ENCODE measurements around the gene AP5S1.

The AP5S1 gene

GRCh38 chr20:3846740-3847428 is 26.5 kb downstream of the AP5S1 start, which contains the start of gene MAVS:
Gene MAVS (plus strand): TSS chr20:3846834. CDS start chr20:3854625, 7,791 bp downstream.
- peak; percentile 88 to 95 (median 92) for DNase-seq

- DNase-seq = no peak
Measured at GRCh38 chr20:3847429-3847940, 27.1 kb downstream of the AP5S1 start.

- no peak for DNase-seq
Measured at GRCh38 chr20:3848565-3848964, 28.2 kb downstream of the AP5S1 start.

- DNase-seq = peak in 2 of 3 donors; percentile 24 to 25
Measured at GRCh38 chr20:3854462-3854871, 34.1 kb downstream of the AP5S1 start.

DNA sequence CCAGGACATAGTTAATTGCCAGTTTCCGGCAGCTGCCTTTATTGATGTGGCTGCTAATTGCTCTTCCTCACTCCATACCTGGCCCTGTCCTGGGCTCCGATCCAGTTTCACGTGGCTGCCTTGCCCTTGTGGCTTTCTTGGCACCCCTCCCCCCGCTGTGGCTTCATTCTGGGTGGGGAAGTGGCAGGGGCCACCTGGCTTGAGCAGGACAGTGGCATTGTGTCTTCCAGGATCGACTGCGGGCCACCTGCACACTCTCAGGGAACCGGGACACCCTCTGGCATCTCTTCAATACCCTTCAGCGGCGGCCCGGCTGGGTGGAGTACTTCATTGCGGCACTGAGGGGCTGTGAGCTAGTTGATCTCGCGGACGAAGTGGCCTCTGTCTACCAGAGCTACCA is 37.1 kb downstream of the AP5S1 start:
- no peak for DNase-seq

- no peak for DNase-seq
Measured at GRCh38 chr20:3858689-3859088, 38.3 kb downstream of the AP5S1 start.

GRCh38 chr20:3861191-3861590 is 40.8 kb downstream of the AP5S1 start:
- DNase-seq = no peak

DNA sequence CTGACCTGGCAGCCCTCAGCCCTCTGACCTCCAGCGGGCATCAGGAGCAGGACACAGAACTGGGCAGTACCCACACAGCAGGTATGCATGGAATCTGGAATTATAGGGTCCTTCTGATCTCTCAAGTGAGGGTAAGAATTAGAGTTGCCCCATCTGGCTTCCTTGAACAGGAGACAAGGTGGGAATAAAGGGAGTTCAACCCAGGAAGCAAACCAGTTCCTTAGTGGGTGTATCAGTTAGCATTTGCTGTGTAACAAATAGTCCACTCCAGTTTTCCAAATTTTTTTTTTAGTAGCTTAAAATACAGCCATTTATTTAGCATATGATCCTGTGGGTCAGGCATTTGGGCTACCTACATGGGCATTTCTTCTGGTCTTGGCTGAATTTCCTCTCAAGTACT is 42.0 kb downstream of the AP5S1 start:
- DNase-seq = no peak

- DNase-seq = no peak
Measured at GRCh38 chr20:3863317-3863716, 43.0 kb downstream of the AP5S1 start.

DNA sequence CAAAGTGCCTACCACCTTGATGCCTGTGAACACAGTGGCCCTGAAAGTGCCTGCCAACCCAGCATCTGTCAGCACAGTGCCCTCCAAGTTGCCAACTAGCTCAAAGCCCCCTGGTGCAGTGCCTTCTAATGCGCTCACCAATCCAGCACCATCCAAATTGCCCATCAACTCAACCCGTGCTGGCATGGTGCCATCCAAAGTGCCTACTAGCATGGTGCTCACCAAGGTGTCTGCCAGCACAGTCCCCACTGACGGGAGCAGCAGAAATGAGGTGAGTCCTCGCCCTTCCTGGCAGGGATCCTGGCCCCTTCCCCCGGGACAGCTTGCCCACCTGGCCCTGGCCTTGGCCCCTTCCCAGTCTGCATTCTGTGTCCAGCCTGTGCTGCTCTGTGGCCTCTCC is 44.2 kb downstream of the AP5S1 start:
- DNase-seq = no peak

DNA sequence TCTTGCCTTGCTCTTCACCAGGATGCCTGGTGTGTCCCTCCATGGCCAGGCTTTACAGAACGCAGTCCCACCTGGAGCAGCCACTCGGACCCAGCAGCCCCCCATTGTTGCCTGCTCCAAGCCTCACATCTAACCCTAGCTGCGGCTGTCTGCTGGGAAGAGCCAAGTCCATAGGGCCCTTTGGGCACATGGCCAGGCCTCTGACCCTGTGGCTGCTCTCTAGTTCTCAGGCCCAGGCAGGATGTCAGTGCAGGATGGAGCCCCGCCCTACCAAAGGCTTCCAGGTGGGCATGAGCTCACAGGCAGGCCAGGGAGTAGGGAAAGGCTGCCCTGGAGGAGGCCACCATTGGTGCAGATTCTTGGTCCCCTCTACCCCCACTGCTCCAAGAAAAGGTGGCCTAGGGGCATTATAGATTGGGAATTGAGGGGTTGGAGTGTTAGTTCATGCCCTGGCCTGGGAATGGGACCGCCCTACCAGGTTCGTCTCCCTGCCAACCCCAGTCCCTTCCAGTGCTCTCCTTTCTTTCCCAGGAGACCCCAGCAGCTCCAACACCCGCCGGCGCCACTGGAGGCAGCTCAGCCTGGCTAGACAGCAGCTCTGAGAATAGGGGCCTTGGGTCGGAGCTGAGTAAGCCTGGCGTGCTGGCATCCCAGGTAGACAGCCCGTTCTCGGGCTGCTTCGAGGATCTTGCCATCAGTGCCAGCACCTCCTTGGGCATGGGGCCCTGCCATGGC is 45.0 kb downstream of the AP5S1 start:
- no peak for DNase-seq

- no peak for DNase-seq
Measured at GRCh38 chr20:3865887-3866407, 45.6 kb downstream of the AP5S1 start.

DNA sequence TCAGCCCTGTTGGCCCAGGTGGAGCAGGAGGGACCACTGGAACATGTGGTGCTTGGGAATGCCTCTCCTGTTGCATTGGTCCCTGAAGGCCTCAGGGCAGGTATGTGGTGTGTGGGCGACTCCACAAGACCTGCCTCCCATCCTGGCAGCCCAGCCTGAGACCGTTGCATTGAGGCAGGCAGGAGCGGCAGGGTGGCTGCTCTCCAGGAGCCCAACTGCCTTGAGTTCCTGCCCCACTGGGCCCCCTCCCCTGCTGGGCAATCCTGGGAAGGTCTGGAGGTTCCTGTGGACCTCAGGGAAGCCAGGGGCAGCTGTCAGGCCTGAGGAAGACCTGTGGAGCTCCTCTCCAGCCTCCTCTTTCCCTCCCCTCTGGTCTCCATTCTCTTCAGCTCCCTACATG is 46.1 kb downstream of the AP5S1 start:
- no peak for DNase-seq

- DNase-seq = no peak
Measured at GRCh38 chr20:3867802-3868201, 47.5 kb downstream of the AP5S1 start.

- no peak for DNase-seq
Measured at GRCh38 chr20:3869839-3870634, 49.7 kb downstream of the AP5S1 start.

DNA sequence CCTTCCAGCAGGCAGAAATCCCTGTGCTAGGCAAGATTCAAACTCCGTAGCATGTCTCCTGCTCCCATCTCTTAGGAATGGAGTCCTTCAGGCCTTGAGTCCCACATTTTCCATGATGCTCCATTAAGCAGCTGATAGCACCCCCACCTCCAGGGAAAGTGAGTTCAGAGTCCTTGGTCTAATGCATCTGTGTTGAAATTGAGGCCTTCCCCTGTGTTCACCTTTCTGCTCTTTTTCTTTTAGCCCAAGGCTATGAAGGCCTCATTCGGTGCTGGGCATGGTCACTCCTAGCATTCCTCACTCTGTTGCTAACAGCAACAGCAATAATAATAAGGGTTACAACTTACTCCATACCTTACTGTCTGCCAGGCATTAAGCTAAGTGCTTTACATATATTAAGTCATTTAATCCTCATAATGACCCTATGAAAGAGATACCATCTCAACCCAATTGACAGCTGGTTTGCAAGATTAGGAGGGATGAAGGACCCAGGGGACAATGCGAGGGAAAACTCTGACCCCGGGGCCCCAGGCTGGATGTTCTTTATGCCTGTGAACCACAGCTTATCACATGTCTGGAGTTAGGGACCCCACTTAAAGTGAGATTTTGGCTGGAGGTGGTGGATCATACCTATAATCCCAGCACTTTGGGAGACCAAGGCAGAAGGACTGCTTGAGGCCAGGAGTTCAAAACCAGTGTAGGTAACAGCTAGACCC is 51.4 kb downstream of the AP5S1 start:
- DNase-seq = no peak

- DNase-seq = no peak
Measured at GRCh38 chr20:3873507-3873906, 53.2 kb downstream of the AP5S1 start.

GRCh38 chr20:3874194-3874844 is 54.0 kb downstream of the AP5S1 start:
- no peak for DNase-seq

DNA sequence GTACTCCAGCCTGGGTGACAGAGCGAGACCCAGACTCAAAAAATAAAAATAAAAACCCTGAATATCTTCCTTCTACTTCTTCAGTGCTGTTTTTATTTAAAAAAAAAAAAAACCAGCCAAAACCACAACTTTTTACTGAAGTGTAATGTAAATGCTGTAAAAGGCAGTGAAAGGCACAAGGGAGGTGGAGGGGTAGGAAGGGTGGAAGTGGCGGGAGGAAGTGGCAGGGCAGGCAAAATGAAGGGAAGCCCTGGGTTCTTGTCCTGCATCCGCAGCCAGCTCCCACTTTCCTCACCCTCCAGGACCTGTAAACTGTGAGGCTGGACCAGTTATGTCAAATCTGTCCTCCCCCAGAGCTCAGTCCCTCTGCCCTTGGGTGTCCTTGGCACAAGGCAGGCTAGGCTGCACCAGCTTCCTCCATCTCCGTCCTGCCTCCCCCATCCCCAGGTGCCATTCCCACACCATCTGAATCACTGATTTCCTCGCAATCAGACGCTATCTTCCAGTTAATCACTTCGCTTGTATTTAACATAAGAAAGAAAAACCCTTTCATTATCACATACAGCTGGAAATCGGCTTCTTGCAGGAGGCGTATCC is 55.1 kb downstream of the AP5S1 start:
- no peak for DNase-seq

GRCh38 chr20:3876000-3876399 is 55.7 kb downstream of the AP5S1 start:
- DNase-seq = no peak

GRCh38 chr20:3876676-3877075 is 56.3 kb downstream of the AP5S1 start:
- DNase-seq = no peak
